ENCODE results near the gene S100PBP. TPM values are rescaled to one million over a fixed set of nuclear protein-coding genes. Genes with fewer than 3 reads are reported as not detected.

The S100PBP gene
- total RNA-seq, 3 donors from 2014 or later (not counting 1 experiment from before 2014, with no cell fraction given), result 84.5 to 114 (median 85.5) TPM

GRCh38 chr1:32817815-32818786 is 648 bp downstream of the S100PBP start:
- H3K4me1 ChIP-seq (ENCODE audit: control insufficient read depth, insufficient read depth, low read length), result peaks cover 60% of the 10 kb centered on the region

GRCh38 chr1:32818804-32819541 is 1.5 kb downstream of the S100PBP start:
- no peak for TF ChIP-seq CTCF (IDR thresholded peaks at IDR 0.05)
- intact Hi-C loops (cut with micrococcal nuclease), result no loop called here
- Histone ChIP-seq H3K4me3 (ENCODE audit: low read length) (peak overlapping the region; percentile 82), H3K9me3 (ENCODE audit: control insufficient read depth, insufficient read depth, low read length) (no peaks in the 10 kb centered on the region), H3K27ac (ENCODE audit: low read length) (peak overlapping the region; percentile 81), H3K36me3 (ENCODE audit: control insufficient read depth, insufficient read depth, low read length) (peaks cover 3% of the 10 kb centered on the region), H3K4me1 (ENCODE audit: control insufficient read depth, insufficient read depth, low read length) (peaks cover 56% of the 10 kb centered on the region), H3K27me3 (ENCODE audit: control insufficient read depth, insufficient read depth, low read length) (no peaks in the 10 kb centered on the region)
- 38% methylated on average over 11 of the region's 11 CpGs for WGBS (ENCODE audit: insufficient coverage)
- Mint-ChIP-seq H3K4me1 (peaks cover 56% of the 10 kb centered on the region in 2 donors), H3K9me3 (no peaks in the 10 kb centered on the region), H3K36me3 (no peaks in the 10 kb centered on the region), H3K4me3 (peak overlapping the region; percentile 95), H3K27ac (peak overlapping the region; percentile 82 to 87), H3K27me3 (ENCODE audit: low read depth in 2 of 2) (no peaks in the 10 kb centered on the region)
- peak in 1 of 2 donors; percentile 44 for DNase-seq
- ATAC-seq, result peak in 1 of 3 donors; percentile 3

More at GRCh38 chr1:32817815-32818786, 648 bp downstream of the S100PBP start:
- DNase-seq (peak in 1 of 2 donors; percentile 48), ATAC-seq (no peak)
- no peak for TF ChIP-seq CTCF (IDR thresholded peaks at IDR 0.05)
- H3K9me3 Mint-ChIP-seq, result no peaks in the 10 kb centered on the region
- Histone ChIP-seq H3K36me3 (ENCODE audit: control insufficient read depth, insufficient read depth, low read length) (peaks cover 3% of the 10 kb centered on the region), H3K27ac (ENCODE audit: low read length) (peak overlapping the region; percentile 81), H3K4me3 (ENCODE audit: low read length) (peak overlapping the region; percentile 82), H3K27me3 (ENCODE audit: control insufficient read depth, insufficient read depth, low read length) (no peaks in the 10 kb centered on the region), H3K9me3 (ENCODE audit: control insufficient read depth, insufficient read depth, low read length) (no peaks in the 10 kb centered on the region)
- H3K4me3 Mint-ChIP-seq, result peak overlapping the region; percentile 95
- WGBS (ENCODE audit: insufficient coverage), result 1% methylated on average over 51 of the region's 51 CpGs
- H3K4me1 Mint-ChIP-seq, result peaks cover 64% of the 10 kb centered on the region in 2 donors
- intact Hi-C loops (cut with micrococcal nuclease), result loop anchor here (1.0 to 2.0 kb wide), 2 partner anchors 19 to 167 kb away; partner anchors contain the start of genes RBBP4 and ZBTB8OS
- no peaks in the 10 kb centered on the region for H3K36me3 Mint-ChIP-seq
- H3K27me3 Mint-ChIP-seq (ENCODE audit: low read depth in 2 of 2), result no peaks in the 10 kb centered on the region
- peak overlapping the region; percentile 82 to 87 for H3K27ac Mint-ChIP-seq

- WGBS (ENCODE audit: insufficient coverage), result 71% methylated on average over 1 of the region's 3 CpGs
- H3K9me3 Mint-ChIP-seq, result no peaks in the 10 kb centered on the region
- peaks cover 49% of the 10 kb centered on the region for H3K36me3 ChIP-seq (ENCODE audit: control insufficient read depth, insufficient read depth, low read length)
- H3K4me3 Mint-ChIP-seq, result no peak overlapping the region
- H3K27ac ChIP-seq (ENCODE audit: low read length), result no peak overlapping the region
- DNase-seq, result no peak
- H3K4me3 ChIP-seq (ENCODE audit: low read length), result no peak overlapping the region
- H3K4me1 Mint-ChIP-seq, result peaks cover 23 to 30% of the 10 kb centered on the region in 2 donors
- TF ChIP-seq CTCF (IDR thresholded peaks at IDR 0.05), result no peak
- peaks cover 18% of the 10 kb centered on the region for H3K36me3 Mint-ChIP-seq
- ATAC-seq, result no peak
- H3K27me3 Mint-ChIP-seq (ENCODE audit: low read depth in 2 of 2), result no peaks in the 10 kb centered on the region
- intact Hi-C loops (cut with micrococcal nuclease), result no loop called here
- no peaks in the 10 kb centered on the region for H3K9me3 ChIP-seq (ENCODE audit: control insufficient read depth, insufficient read depth, low read length)
- H3K27me3 ChIP-seq (ENCODE audit: control insufficient read depth, insufficient read depth, low read length), result no peaks in the 10 kb centered on the region
- no peak overlapping the region for H3K27ac Mint-ChIP-seq
- H3K4me1 ChIP-seq (ENCODE audit: control insufficient read depth, insufficient read depth, low read length), result peaks cover 19% of the 10 kb centered on the region
These were observed 7.7 kb downstream of the S100PBP start for GRCh38 chr1:32825181-32825580.
